Measurements from ENCODE around the gene PEX14.

PEX14 gene

DNA sequence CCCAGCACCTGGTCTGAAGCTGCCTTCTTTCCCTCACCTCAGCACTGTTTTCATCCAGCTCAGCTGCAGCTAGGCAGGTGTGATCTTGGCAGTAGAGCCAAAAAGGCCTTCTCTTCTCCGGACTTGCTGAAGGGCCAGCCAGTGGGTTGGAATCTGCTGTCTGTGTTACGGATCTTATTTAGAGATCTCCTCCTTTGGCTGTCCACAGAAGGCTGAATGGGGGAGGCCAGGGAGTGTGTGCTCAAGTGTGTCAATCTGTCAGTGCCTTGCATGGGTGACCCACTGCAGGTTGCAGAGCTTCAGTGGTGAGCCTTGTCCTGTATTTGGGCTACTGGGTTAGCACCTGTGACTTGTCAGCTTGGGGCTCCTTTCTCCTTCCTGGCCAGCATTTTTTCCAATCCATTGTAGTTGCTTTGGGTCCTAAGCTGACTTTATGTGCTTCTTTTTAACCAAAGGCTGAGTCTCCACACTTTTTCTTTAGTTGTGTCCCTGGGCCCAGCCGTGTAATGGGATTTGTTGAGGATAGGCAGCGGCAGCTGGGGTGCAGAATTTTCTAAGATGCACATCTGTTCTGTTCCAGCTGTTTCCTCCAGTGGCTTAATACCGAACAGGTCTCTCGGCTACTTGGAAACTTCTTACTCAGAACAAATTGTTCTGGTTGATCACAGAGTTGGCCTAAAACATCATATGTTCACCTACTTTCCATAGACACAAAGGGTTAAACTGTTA lies 126.8 kb downstream of the PEX14 start:
- no peak for DNase-seq

- no peak for DNase-seq
Measured at GRCh38 chr1:10602936-10603335, 128.2 kb downstream of the PEX14 start.

DNA sequence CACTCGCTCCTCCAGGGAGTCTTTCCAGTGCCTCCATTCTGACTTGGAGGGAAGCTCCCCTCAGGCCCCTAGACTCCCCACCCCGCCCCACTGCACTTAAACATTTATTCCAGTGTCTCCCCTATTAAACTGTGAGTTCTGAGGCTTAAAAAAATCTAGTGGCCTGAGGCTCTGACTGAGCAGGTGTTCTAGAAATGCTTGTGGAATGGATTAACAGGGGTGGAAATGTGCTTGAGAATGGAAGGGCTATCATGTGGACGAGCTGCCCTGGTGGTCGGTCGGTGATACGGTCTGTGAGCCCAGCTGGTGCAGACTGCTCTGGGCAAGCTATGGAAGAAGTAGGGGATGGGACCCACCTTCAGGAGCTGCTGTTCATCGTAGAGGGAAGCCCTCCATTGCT lies 130.2 kb downstream of the PEX14 start:
- DNase-seq = no peak

- no peak for DNase-seq
Measured at GRCh38 chr1:10606064-10606463, 131.3 kb downstream of the PEX14 start.

DNA sequence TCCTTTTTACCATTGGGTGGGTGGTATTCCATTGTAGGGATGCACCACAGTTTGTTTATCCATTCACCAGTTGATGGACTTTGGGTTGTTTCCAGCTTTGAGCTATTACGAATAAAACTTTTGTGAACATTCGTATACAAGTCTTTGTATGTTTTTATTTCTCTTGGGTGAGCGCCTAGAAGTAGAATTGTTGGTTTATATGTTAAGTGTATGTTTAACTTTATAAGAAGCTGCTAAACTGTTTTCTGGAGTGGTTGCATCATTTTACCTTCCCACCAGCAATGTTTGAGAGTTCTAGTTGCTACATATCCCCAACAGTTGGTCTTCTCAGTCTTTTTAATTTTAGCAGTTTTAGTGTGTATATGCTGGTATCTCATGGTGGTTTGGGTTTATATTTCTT lies 132.5 kb downstream of the PEX14 start:
- DNase-seq = no peak

DNA sequence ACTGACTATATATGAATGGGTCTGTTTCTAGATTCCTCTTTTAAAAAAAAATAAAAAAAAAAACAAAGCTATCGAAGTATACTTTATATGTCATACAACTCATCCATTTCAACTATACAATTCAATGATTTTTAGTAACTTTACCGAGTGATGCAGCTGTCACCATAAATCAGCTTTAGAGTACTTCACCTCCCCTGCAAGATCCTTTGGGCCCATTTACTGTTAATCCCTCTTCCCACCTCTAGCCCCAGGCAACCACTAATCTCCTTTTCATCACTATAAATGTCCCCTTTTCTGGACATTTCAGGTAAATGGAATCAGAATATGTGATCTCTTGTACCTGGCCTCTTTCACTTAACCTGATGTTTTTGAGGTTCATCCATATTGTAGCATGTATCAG lies 133.9 kb downstream of the PEX14 start:
- DNase-seq = no peak

GRCh38 chr1:10610901-10611600 lies 136.3 kb downstream of the PEX14 start:
- DNase-seq = no peak

DNA sequence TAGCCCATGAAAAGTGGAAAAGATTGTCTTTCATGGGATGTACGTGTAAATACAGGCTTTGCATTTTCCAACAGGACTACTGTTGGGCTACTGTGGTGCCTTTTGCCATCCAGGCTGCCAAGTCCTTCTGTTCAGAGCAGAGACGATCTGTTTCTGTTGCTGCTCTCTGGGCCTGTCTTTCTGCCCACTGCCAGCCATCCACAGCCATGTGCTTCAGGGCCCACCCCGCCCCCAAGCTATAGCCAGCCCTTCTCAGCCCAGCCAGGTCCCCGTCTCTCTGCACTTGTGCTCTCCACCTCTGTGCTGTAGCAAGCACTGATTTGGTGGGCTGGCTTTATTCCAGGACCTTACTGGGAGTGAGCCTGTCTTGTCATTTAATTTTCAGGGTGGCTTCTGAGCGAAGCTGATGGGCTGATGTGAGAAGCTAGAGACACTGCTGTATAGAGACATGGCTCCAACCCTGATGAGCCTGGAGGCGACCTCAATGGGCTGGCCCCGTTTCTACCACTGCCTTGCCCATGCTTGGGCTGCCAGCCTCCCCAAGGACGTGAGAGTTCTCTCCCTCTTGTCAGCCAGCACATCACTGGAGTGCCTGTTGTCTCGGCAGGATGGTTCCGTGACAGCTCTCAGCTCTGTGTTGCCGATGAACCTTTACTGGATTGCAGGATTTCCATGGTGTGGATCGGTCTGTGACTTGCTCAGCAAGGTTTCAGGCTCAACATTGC lies 137.8 kb downstream of the PEX14 start:
- no peak for DNase-seq

DNA sequence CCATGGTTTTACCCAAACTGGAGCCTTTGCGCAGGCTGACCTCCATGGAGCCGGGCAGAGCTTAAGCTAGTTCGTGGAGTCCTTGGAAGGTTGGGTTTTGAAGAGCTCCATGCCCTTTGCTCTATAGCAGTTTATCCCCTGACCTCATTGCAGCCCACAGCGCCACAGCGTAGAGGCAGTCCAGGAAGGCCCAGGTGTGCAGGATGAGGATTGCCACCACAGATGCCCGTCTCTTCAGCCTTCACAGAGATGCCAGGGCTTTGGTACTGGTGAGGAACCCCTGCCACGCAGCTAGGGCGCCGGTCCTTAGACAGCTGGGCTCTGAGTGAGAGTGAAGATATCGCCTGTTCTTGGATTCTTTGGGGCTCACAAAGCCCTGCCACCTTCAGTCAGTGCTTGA lies 138.6 kb downstream of the PEX14 start:
- DNase-seq = no peak

DNA sequence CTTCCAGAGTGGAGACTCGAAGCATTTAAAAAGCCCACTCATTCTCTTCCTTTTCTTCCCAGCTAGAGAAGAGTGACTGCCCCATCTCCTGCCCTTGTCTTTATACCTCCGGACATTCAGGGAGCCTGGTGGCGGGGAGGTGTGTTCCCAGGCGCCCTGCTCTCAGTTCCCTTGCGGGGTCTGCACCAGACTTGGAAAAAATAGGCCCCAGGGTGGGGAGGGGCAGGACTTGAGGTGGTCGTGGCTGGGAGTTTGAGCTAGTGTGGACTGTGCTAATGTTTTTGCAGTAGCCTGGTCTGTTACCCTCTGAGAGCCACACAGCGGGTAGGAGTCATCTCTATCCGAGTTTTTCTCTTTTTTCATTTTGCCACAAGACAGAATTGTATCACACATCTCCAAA lies 139.1 kb downstream of the PEX14 start:
- no peak for DNase-seq

DNA sequence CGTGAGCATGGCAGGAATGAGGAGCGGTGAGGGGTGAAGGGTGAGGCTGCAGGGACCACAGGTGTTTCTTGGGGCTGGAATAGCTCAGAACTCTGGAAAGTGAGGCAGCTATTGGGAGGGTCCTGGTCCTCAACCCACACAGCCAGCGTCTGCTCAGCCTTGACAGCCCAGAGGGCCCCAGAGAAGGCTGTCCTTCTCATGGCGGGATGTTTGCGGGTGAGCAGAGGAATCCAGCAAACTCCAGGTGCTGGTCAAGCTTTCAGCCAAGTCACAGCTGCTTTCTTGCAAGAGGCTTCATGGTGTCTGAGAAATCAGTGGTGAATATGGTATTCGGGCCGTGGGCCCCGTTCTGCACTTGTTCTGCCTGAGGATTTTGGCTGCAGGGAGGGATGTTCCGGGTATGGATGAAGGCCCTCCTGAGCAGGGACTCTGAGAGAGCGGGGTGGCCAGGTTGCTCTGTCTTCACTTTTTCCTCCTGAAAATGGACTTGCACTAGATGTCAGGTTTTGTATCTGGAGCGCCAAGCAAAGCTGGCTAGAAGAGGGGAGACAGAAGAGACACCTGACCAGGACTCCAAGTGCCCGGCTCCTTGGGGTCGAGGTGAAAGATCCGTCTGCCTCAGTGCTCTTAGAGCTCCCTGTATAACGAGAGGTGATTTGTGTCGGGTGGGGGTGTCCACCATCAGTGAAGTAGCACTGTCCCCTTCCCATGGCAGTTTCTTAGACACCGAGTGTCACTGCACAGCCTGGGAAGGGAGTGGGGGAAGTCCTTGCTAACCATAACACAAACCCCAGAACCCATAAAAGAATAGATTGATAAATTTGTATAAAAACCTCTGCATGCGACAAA lies 139.9 kb downstream of the PEX14 start:
- DNase-seq = no peak

GRCh38 chr1:10615332-10615731 lies 140.6 kb downstream of the PEX14 start:
- DNase-seq = no peak

DNA sequence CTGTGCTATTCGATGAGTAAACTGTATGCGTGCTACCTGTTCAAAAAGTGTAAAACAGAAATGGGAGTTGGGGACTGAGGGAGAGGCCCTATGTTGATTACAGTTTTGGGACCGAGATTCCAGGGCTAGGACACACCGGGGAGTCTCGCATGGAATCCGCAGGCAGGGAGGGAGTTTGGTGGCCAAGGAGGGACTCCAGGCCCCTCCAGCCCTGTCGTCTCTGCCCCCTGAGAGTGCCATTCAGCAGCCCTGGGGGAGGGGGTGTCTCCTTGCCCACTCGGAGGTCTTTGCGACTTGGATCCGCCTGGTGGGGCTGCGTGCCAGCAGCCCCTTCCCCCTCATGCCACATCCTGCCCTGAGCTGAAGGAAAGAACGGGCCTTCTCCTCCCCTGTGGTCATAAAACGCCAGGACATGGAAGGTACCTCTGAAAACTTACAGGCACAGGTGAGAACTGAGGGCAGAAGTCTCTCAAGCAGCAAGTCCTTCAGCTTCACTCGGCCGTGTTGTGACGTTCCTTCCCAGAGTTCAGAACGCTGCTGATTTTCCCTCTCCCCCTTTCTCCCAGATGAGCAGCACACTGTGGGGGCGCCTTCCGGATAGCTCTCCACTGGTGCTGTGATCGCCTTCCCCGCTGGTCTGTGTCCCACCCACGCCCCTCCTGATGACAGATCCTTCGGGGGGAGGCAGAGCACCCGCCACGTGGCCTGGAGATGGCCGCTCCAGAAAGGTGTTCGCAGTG lies 141.4 kb downstream of the PEX14 start:
- no peak for DNase-seq

GRCh38 chr1:10616696-10617095 lies 141.9 kb downstream of the PEX14 start:
- DNase-seq = no peak

- no peak for DNase-seq
Measured at GRCh38 chr1:10617318-10617717, 142.6 kb downstream of the PEX14 start.

- no peak for DNase-seq
Measured at GRCh38 chr1:10617931-10618885, 143.5 kb downstream of the PEX14 start.

- no peak for DNase-seq
Measured at GRCh38 chr1:10620776-10621175, 146.0 kb downstream of the PEX14 start.

- DNase-seq = no peak
Measured at GRCh38 chr1:10621906-10622305, 147.2 kb downstream of the PEX14 start.

DNA sequence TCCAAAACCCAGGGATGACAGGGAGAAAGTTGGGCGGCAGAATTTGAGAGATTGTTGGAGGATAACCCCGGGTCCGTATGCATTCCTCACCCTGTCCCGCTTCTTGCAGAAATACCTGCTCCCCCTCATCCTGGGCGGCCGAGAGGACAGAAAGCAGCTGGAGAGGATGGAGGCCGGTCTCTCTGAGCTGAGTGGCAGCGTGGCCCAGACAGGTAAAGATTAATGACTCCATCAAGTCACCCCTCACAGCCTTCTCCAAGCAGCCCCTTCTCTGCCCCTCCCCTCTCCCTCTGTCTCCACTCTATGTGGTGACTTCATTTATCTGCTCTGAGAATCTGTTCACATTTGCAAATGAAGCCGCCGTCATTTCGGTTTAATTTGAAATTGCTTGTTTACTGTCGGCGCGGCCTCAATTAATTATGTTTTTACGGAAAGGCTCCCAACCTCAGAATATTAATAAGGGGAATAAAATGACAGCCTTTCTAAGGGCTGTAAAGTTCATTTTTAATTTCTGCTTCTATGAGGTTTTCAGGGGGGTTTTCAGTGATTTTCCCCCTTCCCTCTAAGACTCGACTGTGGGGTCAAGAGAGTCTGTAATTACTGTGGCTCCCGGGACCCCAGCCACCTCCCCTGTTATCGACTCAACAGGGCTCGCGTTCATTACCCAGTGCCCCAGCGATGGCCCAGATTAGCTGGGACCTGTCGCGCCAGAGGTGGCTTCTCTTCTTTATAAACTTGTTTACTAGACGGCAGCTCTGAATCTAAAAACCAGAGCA lies 148.3 kb downstream of the PEX14 start:
- no peak for DNase-seq

- no peak for DNase-seq
Measured at GRCh38 chr1:10623686-10624145, 149.0 kb downstream of the PEX14 start.

All from Kasumi-1 (cell line).